Fibroblast of mammary gland (primary cell): ENCODE measurements around the gene KCNJ16.
"Not testable (repeated sequence)": the region's sequence is repeated elsewhere in the genome, so short reads cannot be mapped to it uniquely, and the experiment has no call there.

Source experiments
- DNase-seq: peaks from one replicate; pipeline ENCODE4 v3.0.0-alpha.2; 2010; ENCODE audit warnings: low read depth
- H3K4me3 ChIP-seq: 2 replicates; pipeline ENCODE4 v1.5.1; 2011; ENCODE audit warnings: low read depth, mild to moderate bottlenecking, low read length, moderate library complexity; ENCODE audit not compliant: control insufficient read depth
- TF ChIP-seq, protein P1 (sequence below): conservative IDR thresholded peaks from 2 replicates; pipeline ENCODE4 v1.5.1; 2011; ENCODE audit warnings: low read depth, low read length, inconsistent platforms; ENCODE audit not compliant: control insufficient read depth, insufficient read depth

KCNJ16 gene

DNA sequence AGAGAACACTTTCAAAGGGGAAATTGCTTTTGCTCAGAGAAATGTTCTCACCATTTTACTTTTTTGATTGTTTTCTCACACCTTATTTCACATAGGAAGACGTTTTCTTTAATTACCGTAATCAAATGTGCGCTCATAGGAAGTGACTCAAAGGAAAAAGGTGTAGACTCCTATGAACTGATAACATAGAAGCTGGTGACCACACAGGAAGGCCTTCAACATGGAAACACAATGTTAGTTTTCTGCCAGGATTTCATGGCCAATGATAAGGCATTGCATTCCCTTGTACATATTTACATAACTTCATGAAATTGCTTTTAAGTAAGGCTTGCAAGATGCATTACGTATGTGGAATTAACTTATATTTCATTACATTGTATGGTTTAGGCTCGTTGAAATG, 40.9 kb upstream of the KCNJ16 start:
- DNase-seq = no peak
- H3K4me3 ChIP-seq = no peak overlapping the region
- TF ChIP-seq, protein P1, sequence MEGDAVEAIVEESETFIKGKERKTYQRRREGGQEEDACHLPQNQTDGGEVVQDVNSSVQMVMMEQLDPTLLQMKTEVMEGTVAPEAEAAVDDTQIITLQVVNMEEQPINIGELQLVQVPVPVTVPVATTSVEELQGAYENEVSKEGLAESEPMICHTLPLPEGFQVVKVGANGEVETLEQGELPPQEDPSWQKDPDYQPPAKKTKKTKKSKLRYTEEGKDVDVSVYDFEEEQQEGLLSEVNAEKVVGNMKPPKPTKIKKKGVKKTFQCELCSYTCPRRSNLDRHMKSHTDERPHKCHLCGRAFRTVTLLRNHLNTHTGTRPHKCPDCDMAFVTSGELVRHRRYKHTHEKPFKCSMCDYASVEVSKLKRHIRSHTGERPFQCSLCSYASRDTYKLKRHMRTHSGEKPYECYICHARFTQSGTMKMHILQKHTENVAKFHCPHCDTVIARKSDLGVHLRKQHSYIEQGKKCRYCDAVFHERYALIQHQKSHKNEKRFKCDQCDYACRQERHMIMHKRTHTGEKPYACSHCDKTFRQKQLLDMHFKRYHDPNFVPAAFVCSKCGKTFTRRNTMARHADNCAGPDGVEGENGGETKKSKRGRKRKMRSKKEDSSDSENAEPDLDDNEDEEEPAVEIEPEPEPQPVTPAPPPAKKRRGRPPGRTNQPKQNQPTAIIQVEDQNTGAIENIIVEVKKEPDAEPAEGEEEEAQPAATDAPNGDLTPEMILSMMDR = no peak

DNA sequence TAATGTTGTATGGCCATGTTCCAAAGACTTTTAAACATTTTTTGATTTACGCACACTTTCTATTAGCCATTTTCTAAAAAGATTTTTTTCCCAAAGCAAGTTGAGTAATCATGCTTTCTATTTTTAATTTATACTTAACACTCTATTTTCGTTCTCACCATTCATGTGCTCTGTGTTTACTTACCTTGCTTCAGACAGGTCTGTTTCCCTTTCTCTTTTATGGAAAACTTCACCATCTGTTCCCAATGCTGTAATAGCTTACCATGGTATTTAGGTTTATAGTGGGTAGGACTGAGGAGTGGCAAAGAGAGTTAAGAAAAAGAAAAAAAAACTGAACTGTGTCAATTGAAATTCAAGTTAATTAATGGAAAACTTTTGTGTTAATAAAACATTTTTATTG, 37.5 kb upstream of the KCNJ16 start:
- DNase-seq = no peak
- TF ChIP-seq, protein P1 = no peak
- no peak overlapping the region for H3K4me3 ChIP-seq

DNA sequence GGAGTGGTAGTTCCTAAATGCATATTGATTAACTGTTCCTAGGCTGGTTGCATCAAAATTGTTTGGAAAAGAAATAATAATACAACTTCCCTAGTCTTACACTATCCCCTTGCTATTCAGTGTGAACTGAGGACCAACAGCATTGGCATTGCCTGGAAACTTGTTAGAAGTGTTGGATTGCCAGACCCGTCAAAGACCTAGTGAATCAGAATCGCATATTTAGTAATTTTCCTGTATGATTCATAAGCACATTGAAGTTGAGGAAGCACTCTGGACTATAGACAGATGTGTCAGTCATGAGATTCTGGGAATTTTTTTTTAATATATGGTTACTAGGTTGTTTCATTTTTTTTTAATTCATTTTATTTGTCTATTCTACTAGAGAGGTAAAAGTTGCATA, 34.7 kb upstream of the KCNJ16 start:
- peak; percentile 58 for DNase-seq
- TF ChIP-seq, protein P1 = no peak
- no peak overlapping the region for H3K4me3 ChIP-seq

DNA sequence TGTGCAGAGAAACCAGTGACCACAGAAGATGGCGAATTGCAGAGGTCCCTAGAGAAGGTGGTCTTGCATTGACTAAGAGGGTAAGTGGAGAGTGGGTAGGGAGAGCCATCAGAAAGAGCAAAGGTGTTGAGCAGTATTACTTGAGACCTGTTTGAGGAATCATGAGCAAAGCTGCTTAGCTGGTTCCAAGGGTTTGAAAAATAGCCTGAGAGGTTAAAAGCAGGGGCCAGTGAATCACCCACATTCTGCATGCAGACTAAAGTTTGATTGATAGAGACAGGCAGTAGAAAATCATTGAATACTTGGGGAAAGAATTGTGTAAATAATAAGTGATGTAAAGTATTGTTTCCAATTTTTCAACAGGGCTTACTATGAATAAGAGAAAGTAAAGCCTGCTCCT, 34.0 kb upstream of the KCNJ16 start:
- H3K4me3 ChIP-seq = no peak overlapping the region
- DNase-seq = peak; percentile 29
- TF ChIP-seq, protein P1 = no peak

DNA sequence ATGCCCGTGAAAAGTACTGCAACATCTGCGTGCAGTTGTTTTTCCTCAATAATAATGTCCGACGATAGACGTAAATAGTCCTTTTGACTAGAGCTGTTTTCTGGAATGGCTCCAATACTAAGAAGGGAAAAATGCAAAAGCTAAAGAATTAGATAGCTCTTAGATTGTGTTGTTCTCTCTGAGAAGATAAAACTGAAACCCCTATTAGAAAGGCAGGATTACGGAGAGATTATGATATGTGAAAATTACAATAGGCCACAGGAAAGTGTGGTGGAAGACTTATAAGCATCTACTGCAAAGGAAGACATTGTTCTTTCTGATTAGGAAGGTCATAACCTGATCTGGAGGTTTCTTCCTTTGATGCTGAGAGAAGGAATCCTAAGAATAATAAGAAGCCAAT, 33.5 kb upstream of the KCNJ16 start:
- DNase-seq = no peak
- TF ChIP-seq, protein P1 = no peak
- no peak overlapping the region for H3K4me3 ChIP-seq

DNA sequence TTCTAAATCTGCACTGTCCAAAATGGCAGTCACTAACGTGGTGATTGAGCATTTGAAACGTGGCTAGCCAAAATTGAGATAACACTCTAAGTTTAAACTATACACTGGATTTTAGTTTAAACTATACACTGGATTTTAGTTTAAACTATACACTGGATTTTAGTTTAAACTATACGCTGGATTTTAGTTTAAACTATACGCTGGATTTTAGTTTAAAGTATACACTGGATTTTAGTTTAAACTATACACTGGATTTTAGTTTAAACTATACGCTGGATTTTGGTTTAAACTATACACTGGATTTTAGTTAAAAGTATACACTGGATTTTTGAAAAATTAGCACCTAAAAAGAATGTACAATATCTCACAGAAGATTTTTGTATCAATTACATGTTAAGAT, 29.2 kb upstream of the KCNJ16 start:
- DNase-seq, H3K4me3 ChIP-seq: not testable (repeated sequence)

DNA sequence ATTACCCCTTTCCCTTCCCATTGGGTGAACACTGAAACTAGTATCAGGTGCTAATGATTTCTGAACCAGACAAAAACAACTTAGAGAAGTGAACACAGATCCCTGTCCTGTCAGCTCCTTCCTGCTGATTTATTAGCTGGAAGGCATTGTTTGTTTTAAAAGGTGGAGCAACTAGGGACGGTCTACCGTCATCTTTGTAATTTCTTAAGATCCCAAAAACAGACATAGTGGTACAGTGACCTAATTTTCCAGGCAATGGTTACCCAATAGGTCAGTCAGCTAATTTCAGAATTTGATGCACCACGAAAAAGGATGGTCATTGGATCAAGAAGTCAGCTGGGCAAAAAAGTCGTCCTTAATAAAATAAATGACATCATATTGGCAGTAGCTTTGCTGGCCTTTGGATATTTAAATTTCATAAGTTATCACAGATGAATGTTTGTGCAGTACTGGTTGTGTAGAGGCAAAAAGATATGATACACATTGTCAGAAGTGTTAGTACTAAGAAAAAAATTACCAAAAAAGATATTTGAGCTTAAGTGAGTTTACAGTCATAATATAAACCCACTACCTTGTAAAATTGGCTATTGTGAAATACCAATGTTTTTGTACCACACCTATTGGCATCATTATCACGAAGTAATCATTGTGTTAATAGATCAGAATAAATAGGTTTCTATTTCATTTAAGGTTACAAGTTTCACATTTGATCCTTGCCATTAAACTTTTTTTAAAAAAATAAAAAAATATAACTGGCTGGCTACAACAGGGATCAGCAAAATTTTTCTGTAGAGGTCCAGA, 27.2 kb upstream of the KCNJ16 start:
- TF ChIP-seq, protein P1 = no peak
- peak; percentile 55 for DNase-seq
- no peak overlapping the region for H3K4me3 ChIP-seq
